Skeletal muscle tissue (tissue), 4 donors: ENCODE data around the gene NPAS3. TPM values are rescaled to one million over a fixed set of nuclear protein-coding genes. Genes with fewer than 3 reads are reported as not detected.

ENCODE experiments used
- H3K27ac ChIP-seq: one replicate; pipeline ENCODE4 v1.7.0; 2013; ENCODE audit warnings: mild to moderate bottlenecking, low read depth, low read length, inconsistent platforms
- H3K27me3 ChIP-seq, 3 donors: one replicate each; pipeline ENCODE4 v1.7.0; 2013; ENCODE audit warnings: low read length in 3 of 3; ENCODE audit not compliant: control insufficient read depth in 3 of 3, insufficient read depth in 3 of 3
- H3K36me3 ChIP-seq, 3 donors: one replicate each; pipeline ENCODE4 v1.7.0; 2013; ENCODE audit warnings: low read length in 3 of 3; ENCODE audit not compliant: control insufficient read depth in 3 of 3, insufficient read depth in 3 of 3
- H3K4me1 ChIP-seq, 3 donors: one replicate each; pipeline ENCODE4 v1.7.0; 2013; ENCODE audit warnings: low read length in 3 of 3, mild to moderate bottlenecking in 3 of 3; ENCODE audit not compliant: control insufficient read depth in 3 of 3, insufficient read depth in 3 of 3
- H3K4me3 ChIP-seq, 3 donors: one replicate each; pipeline ENCODE4 v1.7.0; 2013; ENCODE audit warnings: low read length in 3 of 3
- H3K9ac ChIP-seq, 3 donors: one replicate each; pipeline ENCODE4 v1.7.0; 2013; ENCODE audit warnings: low read length in 3 of 3, mild to moderate bottlenecking in 3 of 3, moderate library complexity in 2 of 3, low read depth in 1 of 3
- H3K9me3 ChIP-seq, 3 donors: one replicate each; pipeline ENCODE4 v1.7.0; 2013; ENCODE audit warnings: low read length in 3 of 3; ENCODE audit not compliant: control insufficient read depth in 3 of 3
- total RNA-seq: library from RNA; depleted of rRNA; stranded (reverse); fragments of >200 nt; gene quantifications from one replicate; pipeline ENCODE4 v1.2.3, GENCODE V29; 2014
- donor health status: Osteomylitis.

NPAS3 gene
- total RNA-seq, 1 donor from 2014 or later = 9.9 TPM

DNA sequence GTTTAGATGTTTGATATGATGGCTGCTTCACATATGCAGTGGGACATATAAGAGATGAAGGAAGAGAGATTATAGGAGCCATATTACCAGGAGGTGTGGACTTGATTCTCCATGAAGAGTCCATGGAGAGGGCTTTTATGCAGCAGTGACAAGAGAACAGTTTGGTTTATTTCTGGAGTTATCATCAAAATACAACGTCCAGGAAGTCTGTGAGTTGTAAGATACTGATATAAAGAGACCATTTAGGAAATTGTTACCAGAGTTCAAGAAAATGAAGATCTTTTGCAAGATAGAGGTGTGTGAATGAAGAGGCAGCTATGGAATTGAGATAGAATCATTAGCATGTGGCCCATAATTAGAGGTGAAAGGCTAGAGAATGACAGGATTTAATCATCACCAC lies 431.7 kb downstream of the NPAS3 start:
- Histone ChIP-seq H3K4me3 (no peak overlapping the region), H3K36me3 (no peaks in the 10 kb centered on the region), H3K27me3 (no peaks in the 10 kb centered on the region), H3K9me3 (no peaks in the 10 kb centered on the region), H3K9ac (no peak overlapping the region), H3K4me1 (no peaks in the 10 kb centered on the region), H3K27ac (no peak overlapping the region)

DNA sequence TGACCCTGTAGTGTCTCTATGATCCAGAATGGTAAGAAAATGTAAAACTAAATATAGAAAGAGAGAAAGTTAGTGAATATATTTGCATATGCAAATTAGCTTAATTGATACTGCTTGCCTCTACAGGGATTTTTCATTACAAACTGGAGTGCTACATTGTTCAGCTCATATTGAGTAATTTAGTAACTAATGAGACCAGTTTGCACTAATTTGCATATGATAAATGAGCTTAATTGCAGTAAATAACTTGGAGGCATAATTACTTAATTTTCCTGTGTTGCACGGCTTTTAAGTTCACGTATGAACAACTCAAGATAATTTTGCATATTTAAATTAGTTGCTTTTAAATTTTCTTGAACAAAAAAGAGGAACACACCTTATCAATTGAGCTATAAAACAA lies 436.5 kb downstream of the NPAS3 start:
- Histone ChIP-seq H3K4me1 (peaks cover 0 to 2% (median 0%) of the 10 kb centered on the region in 3 donors), H3K9ac (no peak overlapping the region), H3K4me3 (no peak overlapping the region), H3K36me3 (no peaks in the 10 kb centered on the region), H3K27ac (no peak overlapping the region), H3K9me3 (no peaks in the 10 kb centered on the region), H3K27me3 (no peaks in the 10 kb centered on the region)

DNA sequence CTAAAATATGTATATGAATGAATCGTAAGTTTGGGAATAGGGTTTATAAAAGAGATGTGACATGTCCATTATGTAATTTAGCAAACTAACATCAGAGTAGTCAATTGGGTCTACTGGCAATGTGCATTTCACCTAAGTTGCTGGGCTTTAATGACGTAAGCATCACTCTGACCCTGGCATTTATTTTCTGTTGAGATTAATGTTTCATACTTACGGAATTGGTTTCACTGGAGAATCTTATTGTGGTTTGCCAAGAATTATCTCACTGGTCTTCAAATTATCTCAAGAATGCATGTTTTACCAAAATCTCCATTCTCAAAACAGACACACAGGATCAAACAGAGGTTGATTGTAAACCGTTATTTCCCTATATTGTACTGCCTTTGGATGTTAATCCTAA lies 437.1 kb downstream of the NPAS3 start:
- Histone ChIP-seq H3K9ac (no peak overlapping the region), H3K4me1 (peaks cover 0 to 3% (median 0%) of the 10 kb centered on the region in 3 donors), H3K36me3 (no peaks in the 10 kb centered on the region), H3K27me3 (no peaks in the 10 kb centered on the region), H3K4me3 (no peak overlapping the region), H3K27ac (no peak overlapping the region), H3K9me3 (no peaks in the 10 kb centered on the region)

DNA sequence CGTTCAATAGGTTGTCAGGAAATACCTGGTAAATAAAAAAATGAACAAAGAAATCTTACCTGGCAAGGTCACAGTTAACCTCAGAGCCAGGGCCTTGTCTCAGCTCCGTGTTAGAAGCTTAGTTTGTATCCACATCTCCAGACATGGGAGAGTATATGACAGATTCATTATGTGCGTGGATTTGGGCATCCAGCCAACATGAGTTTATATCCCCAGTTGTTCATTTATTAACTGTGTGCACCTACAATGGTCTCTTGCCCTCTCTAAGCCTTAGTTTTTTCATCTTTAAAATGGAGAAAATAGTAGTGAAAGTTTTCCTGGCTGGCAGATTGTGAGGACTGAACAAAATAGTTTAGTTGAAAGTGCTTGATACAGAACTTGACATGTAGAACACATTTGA lies 437.8 kb downstream of the NPAS3 start:
- no peaks in the 10 kb centered on the region for H3K9me3 ChIP-seq
- no peak overlapping the region for H3K27ac ChIP-seq
- H3K36me3 ChIP-seq = no peaks in the 10 kb centered on the region
- H3K9ac ChIP-seq = no peak overlapping the region
- peaks cover 0 to 3% (median 0%) of the 10 kb centered on the region in 3 donors for H3K4me1 ChIP-seq
- no peaks in the 10 kb centered on the region for H3K27me3 ChIP-seq
- H3K4me3 ChIP-seq = no peak overlapping the region

DNA sequence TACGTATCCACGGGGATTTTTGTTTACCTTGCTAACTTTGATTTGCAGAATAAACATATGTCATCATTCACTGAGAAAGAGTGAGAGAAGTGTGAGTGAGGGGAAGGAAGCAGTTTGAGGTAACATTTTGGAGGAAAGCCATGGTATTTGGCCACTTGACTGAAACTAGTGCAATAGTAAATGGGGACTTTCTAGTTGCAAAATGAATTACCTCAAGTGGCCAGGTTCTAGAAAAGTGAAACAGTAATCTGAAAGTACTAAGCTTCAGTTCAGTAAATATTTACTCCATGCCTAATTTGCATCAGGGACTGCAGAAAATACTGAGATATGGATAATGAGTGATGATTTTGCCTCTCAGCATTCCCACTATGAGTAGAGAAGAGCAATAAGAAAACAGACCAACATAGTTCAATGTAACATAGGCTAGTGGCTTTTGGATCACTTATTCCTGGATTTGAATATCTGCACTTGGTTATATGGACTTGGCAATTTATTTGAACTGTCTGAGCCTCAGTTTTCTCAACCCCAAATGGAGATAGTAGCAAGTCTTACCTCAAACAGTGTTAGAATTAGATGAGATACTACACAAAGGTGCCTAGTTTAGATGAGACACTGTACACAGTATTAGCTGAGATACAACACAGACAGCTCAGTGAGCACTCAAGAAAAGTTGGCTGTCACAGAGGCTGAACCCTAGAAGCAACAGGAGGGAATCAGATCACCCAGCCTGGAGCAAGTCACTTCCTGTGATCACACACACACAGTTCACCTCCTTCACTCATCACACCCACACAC lies 439.1 kb downstream of the NPAS3 start:
- Histone ChIP-seq H3K36me3 (no peaks in the 10 kb centered on the region), H3K27ac (no peak overlapping the region), H3K9me3 (no peaks in the 10 kb centered on the region), H3K4me3 (no peak overlapping the region), H3K27me3 (no peaks in the 10 kb centered on the region), H3K9ac (no peak overlapping the region), H3K4me1 (peaks cover 0 to 3% (median 0%) of the 10 kb centered on the region in 3 donors)

DNA sequence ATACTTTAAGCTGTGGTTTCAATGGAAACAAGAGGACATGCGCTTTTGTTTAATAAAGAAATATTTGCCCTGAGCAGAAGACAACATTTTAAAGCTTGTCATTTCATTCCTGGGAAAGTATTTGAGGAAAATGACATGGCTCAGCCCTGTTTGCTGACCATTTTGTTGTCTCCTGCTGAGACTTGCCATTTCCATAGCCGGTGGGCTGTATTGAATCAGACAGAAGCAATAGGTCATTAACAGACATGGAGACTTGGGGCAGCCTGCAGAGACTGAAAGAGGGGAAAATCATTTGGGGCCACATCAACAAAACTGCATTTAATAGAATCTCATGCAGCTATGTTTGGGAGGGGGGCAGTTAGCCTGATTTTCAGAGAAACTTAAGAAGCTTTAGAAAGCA lies 443.0 kb downstream of the NPAS3 start:
- Histone ChIP-seq H3K36me3 (no peaks in the 10 kb centered on the region), H3K27ac (no peak overlapping the region), H3K4me1 (peaks cover 0 to 3% (median 0%) of the 10 kb centered on the region in 3 donors), H3K9ac (no peak overlapping the region), H3K27me3 (no peaks in the 10 kb centered on the region), H3K4me3 (no peak overlapping the region), H3K9me3 (no peaks in the 10 kb centered on the region)

DNA sequence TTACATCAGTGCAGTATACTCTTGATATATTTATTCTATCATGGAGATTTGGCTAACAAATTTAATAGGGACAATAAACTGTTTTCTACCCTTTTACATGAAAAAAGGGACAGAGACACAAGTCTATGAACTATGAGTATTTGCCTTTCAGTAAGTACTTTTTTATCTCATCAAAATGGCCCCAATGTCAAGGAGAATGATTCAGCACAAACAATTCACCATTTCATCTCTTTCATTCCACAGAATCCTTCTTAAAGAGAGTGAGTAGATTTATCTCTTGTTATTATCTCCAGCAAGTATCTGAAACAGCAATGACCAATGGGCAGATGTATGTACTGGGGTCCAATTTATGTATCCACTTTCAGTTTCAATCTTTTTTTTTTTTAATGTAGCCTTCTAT lies 447.5 kb downstream of the NPAS3 start:
- Histone ChIP-seq H3K9me3 (no peaks in the 10 kb centered on the region), H3K27ac (no peak overlapping the region), H3K4me1 (no peaks in the 10 kb centered on the region), H3K9ac (no peak overlapping the region), H3K4me3 (no peak overlapping the region), H3K27me3 (no peaks in the 10 kb centered on the region), H3K36me3 (no peaks in the 10 kb centered on the region)

DNA sequence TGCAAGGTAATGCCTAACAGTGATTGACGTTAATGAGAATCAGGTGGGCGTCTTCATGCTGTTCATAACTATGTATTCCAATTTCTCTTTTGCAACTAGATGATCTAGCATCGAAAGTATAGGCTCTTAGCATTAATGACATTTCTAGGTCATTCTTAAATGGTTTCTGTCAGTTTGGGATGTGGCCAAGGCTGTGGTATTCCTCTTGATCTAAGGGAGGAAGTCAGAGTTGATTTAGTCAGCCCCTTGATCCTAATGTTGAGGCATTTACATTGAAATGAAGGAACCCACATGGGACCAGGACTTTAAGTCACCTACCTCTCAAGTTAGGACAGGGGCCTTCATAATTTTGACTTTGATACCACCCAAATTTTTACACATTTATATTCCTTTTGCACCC lies 448.1 kb downstream of the NPAS3 start:
- no peaks in the 10 kb centered on the region for H3K4me1 ChIP-seq
- no peaks in the 10 kb centered on the region for H3K9me3 ChIP-seq
- H3K36me3 ChIP-seq = no peaks in the 10 kb centered on the region
- H3K27ac ChIP-seq = no peak overlapping the region
- H3K4me3 ChIP-seq = no peak overlapping the region
- H3K27me3 ChIP-seq = no peaks in the 10 kb centered on the region
- no peak overlapping the region for H3K9ac ChIP-seq

DNA sequence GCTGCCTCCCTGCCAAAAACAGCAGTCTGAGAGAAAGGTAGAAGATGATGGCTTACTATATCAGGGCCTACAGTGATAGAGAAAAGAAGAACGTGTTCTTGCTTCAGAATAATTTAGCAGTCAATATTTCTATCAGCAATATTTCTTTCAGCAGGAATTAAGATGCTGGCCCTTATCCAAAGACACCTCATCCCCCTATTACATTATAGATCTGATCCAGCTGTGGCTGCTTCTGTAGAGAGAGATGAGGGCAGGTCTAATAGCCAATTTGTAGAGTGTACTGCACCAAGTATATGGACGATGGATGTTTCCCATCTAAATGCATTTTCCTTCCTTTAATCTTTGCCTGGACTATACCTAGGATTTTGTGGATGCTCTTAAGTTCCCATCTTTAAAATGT lies 451.7 kb downstream of the NPAS3 start:
- no peak overlapping the region for H3K27ac ChIP-seq

DNA sequence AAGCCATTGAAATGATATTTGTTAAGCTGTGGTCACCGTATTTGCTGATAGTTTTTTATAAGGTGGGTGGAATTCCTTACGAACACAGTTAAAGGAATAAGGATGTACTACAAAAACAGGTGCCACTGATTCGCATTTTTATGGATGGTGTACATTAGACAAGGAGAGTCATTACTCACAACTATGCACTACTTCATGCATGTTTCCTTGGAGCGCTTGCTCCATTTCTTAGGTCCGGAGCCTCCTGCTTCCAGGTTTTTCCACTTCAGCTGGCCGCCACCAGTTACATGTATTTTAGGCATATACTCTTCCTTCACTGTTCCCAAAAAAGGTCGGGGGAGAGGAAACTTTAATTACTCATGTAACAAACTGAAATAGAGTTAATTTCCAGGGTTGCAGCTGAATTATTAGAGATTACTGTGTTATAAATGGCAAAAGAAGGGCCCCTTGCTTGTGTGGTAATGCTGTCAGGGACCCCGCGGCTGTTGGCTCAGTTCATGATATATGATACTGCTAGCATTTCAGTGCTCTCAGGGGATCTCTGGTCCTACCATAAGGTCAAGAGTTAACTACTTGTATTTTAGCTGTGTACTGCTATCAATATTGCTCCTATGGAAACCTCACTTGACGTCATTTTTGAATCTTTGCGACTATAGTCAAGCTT lies 454.7 kb downstream of the NPAS3 start:
- Histone ChIP-seq H3K4me1 (no peaks in the 10 kb centered on the region), H3K4me3 (no peak overlapping the region), H3K27me3 (no peaks in the 10 kb centered on the region), H3K36me3 (no peaks in the 10 kb centered on the region), H3K9me3 (no peaks in the 10 kb centered on the region), H3K9ac (no peak overlapping the region), H3K27ac (no peak overlapping the region)

More for the DNA sequence above, 451.7 kb downstream of the NPAS3 start:
- no peaks in the 10 kb centered on the region for H3K9me3 ChIP-seq
- no peak overlapping the region for H3K4me3 ChIP-seq
- H3K27me3 ChIP-seq = no peaks in the 10 kb centered on the region
- no peaks in the 10 kb centered on the region for H3K4me1 ChIP-seq
- no peaks in the 10 kb centered on the region for H3K36me3 ChIP-seq
- no peak overlapping the region for H3K9ac ChIP-seq
